ENCODE results near the gene ERAL1. TPM values are rescaled to one million over a fixed set of nuclear protein-coding genes. Genes with fewer than 3 reads are reported as not detected.

ERAL1 gene
- total and polyA plus RNA-seq, 2 donors (not counting 1 experiment from before 2014, with no cell fraction given), result 35.9 to 45.7 TPM

GRCh38 chr17:28901866-28902818, 47.3 kb downstream of the ERAL1 start:
- H3K27ac ChIP-seq (ENCODE audit: low read length in 2 of 2), result peak overlapping the region; percentile 61 to 77
- TF ChIP-seq EZH2 (IDR thresholded peaks at IDR 0.05; ENCODE audit: borderline replicate concordance, insufficient read depth, low read depth, low read length, poor library complexity, severe bottlenecking) (no peak), CTCF (IDR thresholded peaks at IDR 0.05) (no peak)
- ATAC-seq (ENCODE audit: low read depth) (peak; percentile 40), DNase-seq (no peak)
- H3K9ac ChIP-seq (ENCODE audit: low read length), result peak overlapping the region; percentile 87
- POLR2A ChIA-PET, result interaction anchor here (0.7 to 2.1 kb wide), 7 partner anchors 9 to 175 kb away, joined by 3 to 17 read pairs (median 6); partner anchors contain the start of genes FAM222B and NEK8
- H3K36me3 ChIP-seq (replicated peaks in 1 of 2; ENCODE audit: control extremely low read depth in 1 of 2, control insufficient read depth in 1 of 2, extremely low read depth in 1 of 2, insufficient read depth in 2 of 2, low read length in 1 of 2), result peaks cover 0 to 21% of the 10 kb centered on the region in 2 experiments
- H3K4me1 Mint-ChIP-seq, result peaks cover 39% of the 10 kb centered on the region
- peak overlapping the region; percentile 88 for H3K4me3 Mint-ChIP-seq
- no peaks in the 10 kb centered on the region for H3K9me3 ChIP-seq (ENCODE audit: control extremely low read depth in 1 of 3, control insufficient read depth in 2 of 3, insufficient read depth in 1 of 3, low read length in 2 of 3)
- H3K4me1 ChIP-seq (ENCODE audit: control insufficient read depth in 2 of 2, insufficient read depth in 2 of 2, low read length in 2 of 2), result peaks cover 21 to 36% of the 10 kb centered on the region in 2 donors
- H3K9me3 Mint-ChIP-seq (ENCODE audit: insufficient read depth), result no peaks in the 10 kb centered on the region
- 3% methylated on average over 61 of the region's 62 CpGs for WGBS (ENCODE audit: insufficient coverage)
- intact Hi-C loops (cut with micrococcal nuclease), result loop anchor here (1.0 to 5.0 kb wide), 4 partner anchors 13 to 255 kb away; partner anchors contain the start of genes BLTP2 and PHF12
- peaks cover 51% of the 10 kb centered on the region for H3K79me2 ChIP-seq (ENCODE audit: control insufficient read depth, insufficient read depth, low read length)
- H2AFZ ChIP-seq (ENCODE audit: insufficient read depth, low read depth, low read length, poor library complexity, severe bottlenecking), result peak overlapping the region; percentile 94
- no peaks in the 10 kb centered on the region for H3K27me3 ChIP-seq (replicated peaks in 1 of 4; ENCODE audit: control extremely low read depth in 1 of 4, control insufficient read depth in 3 of 4, insufficient read depth in 4 of 4, low read length in 3 of 4)
- peak overlapping the region; percentile 68 to 90 (median 76) for H3K4me3 ChIP-seq (ENCODE audit: control extremely low read depth in 1 of 5, extremely low read depth in 1 of 5, insufficient read depth in 1 of 5, low read depth in 2 of 5, low read length in 4 of 5)
- H3K27me3 Mint-ChIP-seq, result no peaks in the 10 kb centered on the region
- no peaks in the 10 kb centered on the region for H4K20me1 ChIP-seq (ENCODE audit: control insufficient read depth, insufficient read depth, low read length, poor library complexity, severe bottlenecking)
- H3K4me2 ChIP-seq (replicated peaks; ENCODE audit: low read depth, low read length, poor library complexity, severe bottlenecking), result peak overlapping the region; percentile 91
- H3K27ac Mint-ChIP-seq, result peak overlapping the region; percentile 88
- CTCF ChIA-PET, result interaction anchor here (0.5 to 9.1 kb wide), 23 partner anchors 9 to 190 kb away, joined by 3 to 137 read pairs (median 6); partner anchors contain the start of genes FAM222B, NEK8, PROCA1 and RPL23A
